Frontal cortex (tissue), 4 donors: ENCODE measurements around the gene IQGAP2. TPM values are rescaled to one million over a fixed set of nuclear protein-coding genes. Genes with fewer than 3 reads are reported as not detected.

Experiments used
- DNase-seq, 2 donors: peaks; one replicate each; pipeline ENCODE4 v3.0.0; 2012; ENCODE audit warnings: low spot score in 2 of 2
- FAIRE-seq: peaks from 2 replicates; lab custom pipeline; 2012; peaks lifted over from hg19 to GRCh38; lab: Jason Lieb, UNC
- total RNA-seq: library from RNA; depleted of rRNA; stranded (reverse); fragments of >200 nt; gene quantifications from one replicate; pipeline ENCODE4 v1.2.3, GENCODE V29; 2014
- donor health status: control.
- donor health status: control.
- donor health status: control.

Gene IQGAP2
- total RNA-seq, 1 donor from 2014 or later = 9.4 TPM

GRCh38 chr5:76689321-76690036 is 286.4 kb downstream of the IQGAP2 start:
- no peak for FAIRE-seq
- DNase-seq = no peak

GRCh38 chr5:76690037-76690679 is 287.1 kb downstream of the IQGAP2 start:
- DNase-seq (no peak), FAIRE-seq (no peak)

DNA sequence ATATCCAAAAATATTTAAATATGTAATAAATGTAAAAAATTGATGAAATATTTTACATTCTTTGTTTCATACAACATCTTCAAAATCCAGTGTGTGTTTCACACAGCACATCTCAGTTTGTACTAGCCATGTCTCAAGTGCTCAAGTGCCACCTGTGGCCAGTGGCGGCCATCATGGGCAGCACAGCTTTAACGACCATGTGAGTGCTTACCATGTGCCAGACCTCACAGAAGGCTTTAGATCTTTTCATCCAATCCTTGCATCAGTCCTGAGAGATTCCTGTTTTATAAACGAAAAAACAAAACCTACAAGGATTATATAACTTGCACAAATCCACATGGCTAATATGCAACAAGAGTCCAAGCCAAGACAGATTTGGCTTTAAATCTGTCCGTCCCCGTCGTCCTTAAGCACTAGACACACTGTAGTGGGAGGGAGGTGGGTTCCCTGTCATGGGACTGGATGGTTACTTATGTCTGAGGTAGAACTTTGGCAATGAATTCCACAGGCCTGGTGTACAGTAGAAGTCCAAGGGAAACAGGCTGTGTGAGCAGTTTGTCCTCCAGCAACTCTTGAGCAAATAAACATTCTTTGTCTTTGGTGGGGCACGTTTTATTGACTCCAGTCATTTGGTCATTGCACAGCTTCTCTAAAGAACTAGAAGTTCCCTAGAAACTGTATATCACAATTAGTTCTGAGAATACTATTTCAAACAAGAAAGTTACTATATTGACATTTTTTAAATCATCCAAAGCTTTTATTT is 287.8 kb downstream of the IQGAP2 start:
- no peak for DNase-seq

GRCh38 chr5:76691467-76692273 is 288.6 kb downstream of the IQGAP2 start:
- FAIRE-seq = no peak
- DNase-seq = no peak

More for the DNA sequence above, 287.8 kb downstream of the IQGAP2 start:
- FAIRE-seq = no peak

GRCh38 chr5:76692274-76692540 is 289.1 kb downstream of the IQGAP2 start:
- FAIRE-seq (no peak), DNase-seq (no peak)

- no peak for FAIRE-seq
- DNase-seq = no peak
Measured at GRCh38 chr5:76692651-76693050, 289.6 kb downstream of the IQGAP2 start.

- no peak for FAIRE-seq
- no peak for DNase-seq
Measured at GRCh38 chr5:76693141-76693540, 290.1 kb downstream of the IQGAP2 start.

DNA sequence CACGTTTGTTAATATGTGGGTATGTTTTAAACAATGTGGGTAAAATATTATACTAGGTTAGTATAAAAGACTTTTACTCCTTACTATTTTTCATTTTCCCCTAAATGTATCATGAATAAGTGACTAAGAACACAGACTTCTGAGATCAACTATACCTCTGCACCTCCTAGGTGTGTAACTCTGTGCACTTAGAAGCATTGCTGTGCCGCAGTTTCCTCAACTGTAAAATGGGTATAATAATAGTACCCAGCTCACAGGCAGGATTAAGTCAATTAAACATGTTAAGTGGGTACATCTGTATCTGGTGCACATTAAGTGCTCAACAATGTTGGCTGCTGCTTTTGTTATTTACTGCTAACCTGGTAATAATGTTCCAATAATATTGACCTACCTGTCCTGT is 291.2 kb downstream of the IQGAP2 start:
- no peak for DNase-seq
- no peak for FAIRE-seq

DNA sequence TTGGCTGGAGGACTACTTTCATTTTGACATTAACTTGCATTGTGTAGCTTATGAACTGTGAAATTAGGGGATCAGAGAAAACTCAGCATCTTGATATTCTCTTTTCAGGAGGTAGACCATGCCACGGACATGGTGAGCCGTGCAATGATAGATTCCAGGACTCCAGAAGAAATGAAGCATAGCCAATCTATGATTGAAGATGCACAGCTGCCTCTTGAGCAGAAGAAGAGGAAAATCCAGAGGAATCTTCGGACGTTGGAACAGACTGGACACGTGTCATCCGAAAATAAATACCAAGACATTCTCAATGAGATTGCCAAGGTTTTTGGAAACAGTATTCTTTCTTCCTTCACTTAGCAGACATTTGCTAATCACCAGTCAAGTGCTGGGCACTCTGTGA is 292.3 kb downstream of the IQGAP2 start:
- DNase-seq = no peak
- no peak for FAIRE-seq

- FAIRE-seq = no peak
- DNase-seq = no peak
Measured at GRCh38 chr5:76696251-76696650, 293.2 kb downstream of the IQGAP2 start.

DNA sequence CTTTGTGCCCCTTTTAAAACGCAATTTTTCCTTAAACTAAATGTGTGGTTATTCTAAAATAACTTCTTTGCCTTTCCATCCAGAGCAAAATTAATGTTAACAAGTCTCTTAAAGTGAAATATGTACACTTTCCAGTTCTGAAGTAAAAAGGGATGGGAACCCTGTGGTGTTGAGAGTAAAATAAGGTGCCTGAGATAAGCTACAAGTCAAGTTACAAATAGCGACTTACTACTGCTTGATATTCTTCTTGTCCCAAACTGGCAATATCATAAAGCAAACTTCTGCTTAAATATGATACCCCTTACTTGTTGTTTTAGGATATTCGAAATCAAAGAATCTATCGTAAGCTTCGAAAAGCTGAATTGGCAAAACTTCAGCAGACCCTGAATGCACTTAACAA is 294.6 kb downstream of the IQGAP2 start:
- DNase-seq (no peak), FAIRE-seq (no peak)

- no peak for FAIRE-seq
- no peak for DNase-seq
Measured at GRCh38 chr5:76700571-76700970, 297.5 kb downstream of the IQGAP2 start.

- FAIRE-seq = no peak
Measured at GRCh38 chr5:76701298-76701697, 298.2 kb downstream of the IQGAP2 start.

DNA sequence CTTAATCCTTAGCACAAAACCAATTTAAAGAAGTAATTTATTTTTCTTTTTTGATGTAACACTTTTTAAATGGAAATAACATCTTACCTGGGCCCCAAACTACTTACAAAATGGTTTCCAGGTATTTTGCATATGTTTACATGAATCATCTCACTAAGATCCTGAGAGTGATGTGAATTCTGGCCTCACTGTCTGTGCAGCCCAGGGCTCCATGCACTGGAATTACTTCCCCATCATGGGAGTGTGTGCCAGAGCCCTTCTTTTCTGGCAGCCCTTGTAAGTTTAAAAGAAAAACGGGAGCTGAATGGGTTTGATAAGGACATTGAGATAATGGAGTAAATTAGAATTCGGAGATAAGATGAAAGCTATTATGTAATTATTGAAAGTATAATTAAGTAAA is 300.6 kb downstream of the IQGAP2 start:
- DNase-seq = no peak
- FAIRE-seq = no peak

More at GRCh38 chr5:76701298-76701697, 298.2 kb downstream of the IQGAP2 start:
- DNase-seq = no peak

DNA sequence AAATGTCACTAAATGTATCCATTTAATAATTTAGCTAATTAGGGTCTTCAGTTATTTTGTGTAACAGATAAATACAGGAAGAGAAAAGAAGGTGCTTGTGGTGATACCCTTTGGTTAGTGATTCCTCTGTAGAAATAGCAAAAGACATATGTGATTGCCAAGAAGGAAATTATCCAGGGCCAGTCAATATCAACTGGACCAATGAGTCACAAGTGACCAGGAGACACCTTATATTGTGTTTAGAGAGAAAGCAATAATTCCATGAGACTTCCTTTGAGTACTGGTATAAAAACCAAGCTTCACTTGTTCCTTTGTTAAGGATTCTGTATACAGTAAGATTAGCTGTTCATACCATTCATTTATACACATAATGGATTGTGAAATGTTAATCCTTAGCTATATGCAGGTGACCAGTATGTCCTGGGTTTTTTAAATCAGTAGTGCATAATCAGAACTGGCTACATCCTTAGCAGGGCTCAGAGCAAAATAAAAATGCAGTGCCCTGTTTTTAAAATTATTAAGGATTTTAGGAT is 301.1 kb downstream of the IQGAP2 start:
- DNase-seq (no peak), FAIRE-seq (no peak)

- FAIRE-seq (no peak), DNase-seq (no peak)
Measured at GRCh38 chr5:76705574-76705973, 302.5 kb downstream of the IQGAP2 start.

DNA sequence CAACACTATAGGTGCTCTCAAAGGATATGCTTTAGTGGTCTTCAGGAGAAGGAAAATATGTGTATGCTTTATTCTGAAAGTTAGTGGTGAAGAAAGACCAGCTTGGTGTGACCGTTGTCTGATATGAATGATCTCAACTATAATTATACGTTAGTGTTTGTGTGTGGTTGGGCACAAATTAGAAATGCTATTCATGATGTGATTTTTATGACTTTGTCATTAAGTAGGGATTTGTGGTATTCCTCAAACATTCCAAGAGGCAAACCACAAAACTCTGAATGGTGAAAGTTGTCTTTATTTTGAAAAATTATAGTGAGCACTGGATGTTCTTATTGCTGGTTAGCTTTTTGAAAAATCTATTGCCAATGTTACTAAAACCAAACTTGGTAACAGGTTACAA is 306.7 kb downstream of the IQGAP2 start:
- DNase-seq (no peak), FAIRE-seq (no peak)

GRCh38 chr5:76710991-76711390 is 307.9 kb downstream of the IQGAP2 start:
- FAIRE-seq = no peak
- no peak for DNase-seq

GRCh38 chr5:76714751-76715485 is 311.8 kb downstream of the IQGAP2 start:
- DNase-seq (peak in 1 of 2 donors; percentile 43), FAIRE-seq (no peak)

- FAIRE-seq = no peak
- peak in 1 of 2 donors; percentile 41 for DNase-seq
Measured at GRCh38 chr5:76715486-76715735, 312.3 kb downstream of the IQGAP2 start.
